ENCODE measurements around the gene OTOP2.

GRCh38 chr17:74939534-74939933, 15.5 kb downstream of the OTOP2 start:
- TF ChIP-seq CTCF (IDR thresholded peaks at IDR 0.05; ENCODE audit: control extremely low read depth in 1 of 3, insufficient read depth in 1 of 3, low read depth in 1 of 3, low read length in 3 of 3) = no peak
- no peak for TF ChIP-seq EZH2 (IDR thresholded peaks at IDR 0.05; ENCODE audit: low read depth, low read length, severe bottlenecking)
- TF ChIP-seq POLR2A (IDR thresholded peaks at IDR 0.05; ENCODE audit: control extremely low read depth in 1 of 2, low read depth in 2 of 2, low read length in 2 of 2) = no peak
- no peak for TF ChIP-seq JUND (IDR thresholded peaks at IDR 0.05; ENCODE audit: low read length)
- TF ChIP-seq ATF2 (IDR thresholded peaks at IDR 0.05; ENCODE audit: low read length) = no peak
- no peak for TF ChIP-seq MAX (IDR thresholded peaks at IDR 0.05)
- no peak for TF ChIP-seq KDM4A (IDR thresholded peaks at IDR 0.05; ENCODE audit: low read depth, low read length, severe bottlenecking)
- TF ChIP-seq RFX5 (IDR thresholded peaks at IDR 0.05; ENCODE audit: borderline replicate concordance, low read depth, low read length) = no peak
- no peak for TF ChIP-seq RAD21 (IDR thresholded peaks at IDR 0.05 in 1 of 2, conservative IDR thresholded peaks at IDR 0.05 in 1 of 2; ENCODE audit: low read depth in 2 of 2, low read length in 2 of 2)
- TF ChIP-seq HDAC6 (IDR thresholded peaks at IDR 0.05; ENCODE audit: low read depth, low read length) = no peak
- TF ChIP-seq TCF12 (IDR thresholded peaks at IDR 0.05; ENCODE audit: low read depth, low read length) = no peak
- TF ChIP-seq E2F6 (IDR thresholded peaks at IDR 0.05) = no peak
